Left forelimb (tissue), 1 donor: ENCODE data around the gene PDCD1.
A peak's percentile ranks its signal among the peaks of the same experiment; 100 is the strongest.

Experiments used
- DNase-seq: peaks from one replicate; pipeline ENCODE4 v3.0.0-alpha.2; 2018; ENCODE audit warnings: low spot score

PDCD1 gene

DNA sequence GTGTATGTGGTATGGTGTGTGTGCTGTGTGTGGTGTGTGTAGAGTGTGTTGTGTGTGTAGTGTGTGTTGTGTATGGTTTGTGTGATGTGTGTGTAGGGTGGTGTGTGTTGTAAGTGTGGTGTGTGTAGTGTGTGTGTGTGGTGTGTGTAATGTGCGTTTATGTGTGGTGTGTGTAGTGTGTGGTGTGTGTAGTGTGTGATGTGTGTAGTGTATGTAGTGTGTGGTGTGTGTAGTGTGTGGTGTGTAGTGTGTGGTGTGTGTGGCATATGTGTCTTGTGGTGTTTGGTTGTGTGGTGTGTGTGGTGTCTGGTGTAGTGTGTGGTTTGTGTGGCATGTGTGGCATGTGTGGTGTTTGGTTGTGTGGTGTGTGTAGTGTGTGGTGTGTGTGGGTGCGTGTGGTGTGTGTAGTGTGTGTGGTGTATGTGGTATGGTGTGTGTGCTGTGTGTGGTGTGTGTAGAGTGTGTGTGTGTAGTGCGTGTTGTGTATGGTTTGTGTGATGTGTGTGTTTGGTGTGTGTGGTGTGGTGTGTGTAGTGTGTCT lies 6.8 kb upstream of the PDCD1 start:
- no peak for DNase-seq

DNA sequence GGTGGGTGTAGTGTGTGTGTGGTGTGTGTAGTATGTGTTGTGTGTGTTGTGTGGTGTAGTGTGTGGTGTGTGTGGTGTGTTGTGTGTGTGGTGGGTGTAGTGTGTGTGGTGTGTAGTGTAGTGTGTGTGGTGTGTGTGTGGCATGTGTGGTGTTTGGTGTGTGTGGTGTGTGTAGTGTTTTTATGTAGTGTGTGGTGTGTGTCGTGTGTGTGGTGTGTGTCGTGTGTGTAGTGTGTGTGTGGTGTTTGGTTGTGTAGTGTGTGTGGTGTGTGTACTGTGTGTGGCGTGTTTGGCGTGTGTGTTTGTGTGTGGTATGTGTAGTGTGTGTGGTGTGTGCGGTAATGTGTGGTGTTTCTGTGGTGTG lies 6.1 kb upstream of the PDCD1 start:
- DNase-seq: no peak

DNA sequence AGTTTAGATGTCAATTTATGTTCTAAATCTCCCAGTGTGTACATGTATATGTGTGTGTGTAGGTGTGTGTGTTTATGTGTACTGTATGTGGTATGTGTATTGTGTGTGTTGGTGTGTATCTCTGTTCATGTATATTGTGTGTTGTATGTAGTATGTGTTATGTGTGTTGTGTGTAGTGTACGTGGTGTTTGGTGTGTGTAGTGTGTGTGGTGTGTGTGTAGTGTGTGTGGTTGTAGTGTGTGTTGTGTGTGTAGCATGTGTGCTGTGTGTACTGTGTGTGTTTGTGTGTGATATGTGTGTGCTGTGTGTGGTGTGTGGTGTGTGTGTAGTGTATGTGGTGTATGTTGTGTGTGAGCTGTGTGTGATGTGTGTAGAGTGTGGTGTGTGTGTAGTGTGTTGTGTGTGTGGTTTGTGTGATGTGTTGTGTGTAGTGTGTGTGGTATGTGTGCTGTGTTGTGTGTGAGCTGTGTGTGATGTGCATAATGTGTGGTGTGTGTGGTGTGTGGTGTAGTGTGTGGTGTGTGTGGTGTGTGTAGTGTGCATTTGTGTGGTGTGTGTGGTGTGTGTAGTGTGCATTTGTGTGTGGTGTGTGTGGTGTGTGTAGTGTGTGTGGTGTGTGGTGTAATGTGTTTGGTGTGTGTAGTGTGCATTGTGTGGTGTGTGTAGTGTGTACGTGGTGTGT lies 5.6 kb upstream of the PDCD1 start:
- no peak for DNase-seq

DNA sequence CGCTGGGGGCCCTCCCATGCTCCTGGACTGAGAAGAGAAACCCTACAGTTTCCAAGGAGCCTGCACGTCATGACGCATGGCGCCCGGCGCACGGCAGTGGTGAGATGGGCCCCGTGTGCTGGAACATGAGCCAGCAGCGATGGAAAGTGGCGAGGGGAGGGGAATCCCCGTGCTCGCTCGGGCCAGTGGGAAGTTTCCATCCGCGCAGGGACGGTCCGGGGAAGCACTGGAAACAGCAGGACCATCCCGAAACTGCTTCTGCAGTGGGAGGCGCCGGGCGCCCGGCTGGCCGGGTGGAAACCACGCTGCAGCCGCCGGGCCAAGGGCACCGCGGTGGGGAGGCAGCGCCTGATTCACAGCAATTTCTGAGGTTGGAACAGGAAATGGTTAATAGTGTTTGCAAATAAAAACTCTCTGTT lies 4.9 kb upstream of the PDCD1 start:
- no peak for DNase-seq

DNA sequence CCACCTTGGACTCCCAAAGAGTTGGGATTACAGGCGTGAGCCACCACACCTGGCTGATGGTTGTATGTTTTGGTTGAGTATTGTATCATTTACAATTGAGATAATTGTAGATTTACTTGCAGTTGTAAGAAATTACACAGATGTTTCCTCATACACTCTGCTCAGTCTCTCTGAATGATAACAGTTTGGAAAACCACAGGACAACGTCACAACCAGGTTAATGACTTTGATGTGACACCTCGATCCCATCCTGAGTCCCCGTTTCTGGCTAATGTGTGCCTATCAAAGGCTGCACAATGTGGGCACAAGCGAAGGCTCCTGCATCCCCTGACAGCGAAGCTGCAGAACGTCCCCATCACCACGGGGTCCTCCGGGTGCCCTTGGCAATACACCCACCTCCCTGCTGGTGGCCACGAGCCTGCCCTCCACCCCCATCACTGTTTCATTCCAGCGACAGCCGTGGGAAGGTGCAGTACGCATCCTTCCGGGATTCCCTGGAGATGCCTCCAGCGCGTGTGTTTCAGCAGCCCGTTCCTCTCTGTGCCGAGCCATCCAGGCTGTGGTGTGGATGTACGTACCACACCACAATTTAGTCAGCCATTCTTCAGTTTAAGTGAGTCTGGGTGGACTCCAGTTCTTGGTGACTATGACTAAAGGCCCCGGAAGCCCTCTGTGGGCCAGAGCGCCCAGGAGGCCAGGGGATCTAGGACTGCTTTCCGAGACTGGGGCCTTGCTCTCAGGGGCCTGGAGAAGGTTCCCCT lies 4.3 kb upstream of the PDCD1 start:
- no peak for DNase-seq

DNA sequence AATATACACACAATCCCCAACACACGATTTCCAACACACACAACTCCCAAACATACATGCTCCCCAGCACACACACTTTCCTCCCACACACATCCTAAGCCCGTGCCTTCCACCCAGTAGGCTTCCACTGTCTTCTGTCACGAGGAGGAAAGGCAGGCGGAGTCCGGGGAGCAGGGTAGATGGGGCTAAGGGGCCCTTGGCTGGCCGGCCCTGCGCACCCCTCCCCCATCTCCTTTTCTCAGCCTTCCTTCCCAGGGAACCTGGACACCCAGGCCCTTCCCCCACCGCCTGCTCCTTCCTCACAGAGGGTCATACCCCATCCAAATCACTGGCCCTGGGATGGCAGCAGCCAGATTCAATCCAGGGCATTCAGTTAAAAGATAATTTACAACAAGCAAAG lies 3.4 kb upstream of the PDCD1 start:
- DNase-seq: no peak

DNA sequence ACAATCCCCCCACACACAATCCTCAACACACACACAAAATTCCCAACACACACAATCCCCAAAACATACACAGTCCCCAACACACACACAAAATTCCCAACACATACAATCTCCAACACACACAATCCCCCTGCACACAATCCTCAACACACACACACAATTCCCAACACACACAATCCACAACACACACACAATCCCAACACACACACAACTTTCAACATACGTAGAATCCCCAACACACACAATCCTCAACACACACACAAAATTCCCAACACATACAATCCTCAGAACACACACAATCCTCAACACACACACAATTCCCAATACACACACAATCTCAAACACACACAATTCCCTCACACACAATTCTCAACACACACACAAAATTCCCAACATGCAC lies 2.6 kb upstream of the PDCD1 start:
- DNase-seq: no peak

DNA sequence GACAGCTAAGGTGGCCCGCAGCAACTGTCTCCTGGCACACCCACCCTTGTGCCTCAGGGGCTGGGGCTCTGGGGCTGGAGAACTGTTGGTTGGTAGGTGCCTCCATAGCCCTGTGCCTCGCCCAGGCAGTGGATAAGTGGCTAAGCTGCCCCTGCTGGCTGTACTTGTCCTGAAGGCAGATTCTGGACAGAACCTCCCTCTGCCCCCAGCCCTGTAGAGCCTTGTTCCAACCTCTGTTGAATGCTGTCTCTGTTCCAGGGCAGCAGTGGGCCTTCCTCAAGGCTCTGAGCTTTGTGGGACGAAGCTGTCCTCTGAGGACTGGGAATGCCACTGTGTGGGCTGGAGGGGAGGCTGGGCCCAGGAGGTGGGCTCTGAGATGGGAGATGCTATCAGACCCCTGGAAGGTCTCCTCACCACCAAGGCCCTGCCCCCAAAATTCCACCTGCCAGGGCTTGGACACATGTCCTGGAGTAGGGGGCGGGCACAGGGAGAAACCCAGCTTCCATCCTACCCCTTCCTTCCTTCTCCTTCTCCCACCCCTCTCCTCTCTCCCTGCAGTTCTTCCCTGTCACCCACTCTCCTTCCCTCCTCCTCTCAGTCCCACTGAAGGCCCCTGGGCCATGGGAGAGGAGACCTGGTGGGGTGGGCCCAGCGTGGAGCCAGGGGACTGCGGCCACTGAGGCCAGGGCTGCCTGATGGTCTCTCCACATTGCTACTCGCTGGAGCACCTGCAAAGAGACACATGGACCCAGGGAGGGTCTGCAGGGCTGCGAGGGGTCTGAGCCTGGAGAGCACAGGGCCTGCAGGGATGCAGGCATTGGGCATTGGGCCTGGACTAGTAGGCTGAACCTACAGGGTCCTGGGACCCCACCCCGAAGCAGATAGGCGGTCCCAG lies 1.7 kb upstream of the PDCD1 start:
- no peak for DNase-seq

DNA sequence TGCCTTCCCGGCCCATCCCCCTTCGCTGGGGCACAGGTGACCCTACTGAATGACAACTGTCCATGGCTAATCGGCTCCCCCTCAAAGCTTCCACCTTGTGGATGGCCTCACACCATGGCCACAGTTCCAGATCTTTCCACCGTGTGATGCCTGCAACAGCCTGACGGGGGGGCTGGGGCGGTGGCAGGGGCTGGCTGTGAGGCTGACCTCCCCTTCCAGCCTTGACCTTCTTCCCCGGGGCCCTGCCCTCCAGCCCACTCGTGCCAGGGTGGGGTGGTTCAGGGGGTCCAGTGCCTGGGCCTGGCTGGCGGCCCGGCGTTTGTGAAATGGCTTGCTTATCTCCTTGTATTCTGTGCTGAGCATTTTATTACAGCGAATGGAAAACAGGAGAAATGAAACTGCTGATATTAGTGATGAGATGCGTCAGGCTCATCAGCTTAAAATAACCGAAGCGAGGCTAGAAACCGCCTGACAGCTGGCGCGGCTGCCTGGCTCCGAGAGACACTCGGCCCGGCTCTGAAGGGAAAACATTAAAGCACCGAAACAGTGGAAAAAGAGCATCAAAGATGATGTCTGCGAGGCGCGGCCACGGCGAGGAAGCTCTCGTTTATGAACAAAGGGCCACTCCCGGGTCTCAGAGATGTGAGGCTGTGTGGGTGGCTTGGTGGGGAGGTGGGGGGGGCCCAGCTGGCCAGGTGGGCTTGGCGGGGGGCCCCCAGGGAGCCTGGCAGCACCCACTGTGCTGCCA lies 916 bp upstream of the PDCD1 start:
- peak; percentile 67 for DNase-seq

DNA sequence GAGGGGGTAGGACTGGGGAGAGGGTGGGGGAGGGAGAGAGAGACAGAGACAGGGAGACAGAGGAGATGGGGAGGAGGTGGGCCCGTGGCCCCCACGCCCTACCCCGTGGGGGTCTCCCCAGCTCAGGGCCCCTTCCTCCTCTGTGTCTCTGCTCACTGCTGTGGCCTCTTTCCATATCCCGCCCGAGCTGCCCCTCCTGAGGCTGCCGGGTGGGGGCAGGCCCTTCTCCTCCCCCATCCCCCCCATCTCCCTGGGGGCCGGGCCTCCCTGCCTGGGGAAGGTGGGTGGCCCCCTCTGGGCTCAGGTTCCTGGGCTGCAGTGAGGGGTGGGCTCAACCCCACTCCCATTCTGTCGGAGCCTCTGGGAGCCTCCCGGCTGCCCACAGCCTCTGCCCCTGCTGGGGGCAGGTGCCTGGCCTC lies 332 bp upstream of the PDCD1 start:
- no peak for DNase-seq

DNA sequence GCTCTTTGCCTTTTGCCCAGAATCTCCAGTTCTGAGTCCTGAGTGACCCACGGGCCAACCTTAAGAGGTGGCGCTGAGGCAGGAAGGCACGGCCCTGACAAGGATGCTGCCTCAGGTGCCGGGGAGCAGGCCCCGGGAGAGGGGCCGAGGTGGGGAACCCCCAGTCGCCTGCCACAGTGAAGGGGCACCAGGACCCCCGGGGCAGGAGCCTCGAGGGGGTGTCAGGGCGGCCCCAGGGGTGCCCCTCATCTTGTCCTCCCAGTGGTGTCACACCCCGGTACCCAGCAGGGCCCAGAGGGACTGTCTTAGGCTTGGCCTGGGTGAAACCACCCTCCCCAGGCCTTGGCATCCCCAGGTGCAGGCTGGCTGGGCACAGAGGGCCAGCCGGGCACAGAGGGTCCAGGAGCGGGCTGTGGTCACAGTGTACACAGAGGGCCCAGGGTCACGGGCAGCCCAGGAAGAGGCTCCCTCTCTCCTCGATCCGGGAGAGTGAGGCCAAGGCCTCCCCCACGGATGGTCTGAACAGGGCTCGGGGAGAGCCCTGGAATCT lies 1.0 kb downstream of the PDCD1 start:
- no peak for DNase-seq

DNA sequence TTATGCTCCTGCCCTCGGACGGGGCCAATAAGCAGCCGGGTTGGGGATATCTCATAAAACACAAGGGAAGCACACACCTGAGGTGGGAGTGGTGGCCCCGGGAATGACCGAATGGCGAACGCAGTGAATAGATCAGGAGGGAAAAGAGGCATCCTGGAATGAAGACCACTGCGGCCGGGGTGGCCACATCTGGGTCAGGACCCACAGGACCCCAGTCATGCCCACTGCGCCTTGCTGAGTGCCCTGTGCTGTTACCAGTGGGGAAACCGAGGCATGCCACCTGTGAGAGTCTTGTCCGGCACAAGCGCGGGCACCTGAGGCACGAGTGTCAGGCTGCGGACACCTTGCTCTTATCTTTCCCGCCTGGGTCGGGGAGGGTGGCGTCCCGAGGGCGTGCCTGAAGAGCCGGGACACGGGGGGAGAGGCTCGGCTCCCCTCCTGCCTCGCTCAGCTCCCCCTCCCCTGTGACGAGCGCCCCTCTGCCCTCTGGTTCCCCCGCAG lies 1.6 kb downstream of the PDCD1 start:
- no peak for DNase-seq

DNA sequence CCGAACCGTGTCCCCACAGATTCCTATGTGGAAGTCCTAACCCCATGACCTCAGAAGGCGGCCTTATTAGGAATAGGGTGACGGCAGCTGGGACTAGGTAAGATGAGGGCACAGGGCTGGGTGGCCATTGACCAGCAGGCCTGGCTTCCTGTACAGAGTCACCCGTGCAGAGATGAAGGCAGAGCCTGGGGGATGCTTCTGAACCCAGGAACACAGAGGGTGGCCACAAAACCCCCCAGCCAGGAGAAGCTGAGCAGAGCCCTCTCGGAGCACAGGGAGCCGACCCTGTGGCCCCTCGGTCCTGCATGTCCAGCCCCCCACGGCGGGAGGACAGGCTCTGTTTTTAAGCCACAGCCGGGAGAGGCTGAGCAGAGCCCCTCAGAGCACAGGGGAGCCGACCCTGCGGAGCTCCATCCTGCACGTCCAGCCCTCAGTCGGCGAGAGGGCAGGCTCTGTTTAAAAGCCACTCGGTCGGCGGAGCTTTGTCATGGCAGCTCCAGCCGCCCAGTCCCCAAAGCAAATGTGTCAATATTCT lies 2.7 kb downstream of the PDCD1 start:
- DNase-seq: no peak

DNA sequence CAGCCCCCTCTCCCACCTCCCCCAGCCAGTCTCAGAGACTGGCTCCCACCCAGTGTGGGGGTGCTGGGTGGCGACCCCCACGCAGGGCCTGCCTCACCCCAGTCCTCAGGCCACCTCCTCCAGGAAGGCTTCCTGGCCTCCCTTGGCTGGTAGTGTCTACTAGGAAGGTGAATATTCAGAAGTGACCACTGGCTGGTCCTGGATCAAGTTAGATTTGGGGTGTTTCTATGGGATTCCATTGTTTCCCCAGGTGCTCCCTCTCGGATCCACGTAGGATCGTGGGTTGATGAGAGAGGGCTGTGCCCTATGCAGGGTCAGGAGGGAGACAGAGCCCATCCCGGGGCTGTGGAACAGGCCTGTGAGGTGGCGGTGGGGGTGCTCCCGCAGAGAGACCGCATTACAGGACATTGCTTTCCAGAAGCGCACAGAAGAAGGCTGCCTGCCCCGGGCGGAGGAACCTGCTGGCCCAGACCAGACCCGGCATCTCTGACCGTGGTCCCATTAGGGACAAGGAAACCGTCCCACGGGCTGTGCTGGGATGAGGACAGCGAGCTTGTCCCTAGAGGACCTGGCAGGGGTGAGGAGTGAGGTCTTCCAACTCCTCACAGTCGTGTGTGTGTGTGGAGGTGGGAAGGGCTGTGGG lies 3.3 kb downstream of the PDCD1 start:
- DNase-seq: no peak

DNA sequence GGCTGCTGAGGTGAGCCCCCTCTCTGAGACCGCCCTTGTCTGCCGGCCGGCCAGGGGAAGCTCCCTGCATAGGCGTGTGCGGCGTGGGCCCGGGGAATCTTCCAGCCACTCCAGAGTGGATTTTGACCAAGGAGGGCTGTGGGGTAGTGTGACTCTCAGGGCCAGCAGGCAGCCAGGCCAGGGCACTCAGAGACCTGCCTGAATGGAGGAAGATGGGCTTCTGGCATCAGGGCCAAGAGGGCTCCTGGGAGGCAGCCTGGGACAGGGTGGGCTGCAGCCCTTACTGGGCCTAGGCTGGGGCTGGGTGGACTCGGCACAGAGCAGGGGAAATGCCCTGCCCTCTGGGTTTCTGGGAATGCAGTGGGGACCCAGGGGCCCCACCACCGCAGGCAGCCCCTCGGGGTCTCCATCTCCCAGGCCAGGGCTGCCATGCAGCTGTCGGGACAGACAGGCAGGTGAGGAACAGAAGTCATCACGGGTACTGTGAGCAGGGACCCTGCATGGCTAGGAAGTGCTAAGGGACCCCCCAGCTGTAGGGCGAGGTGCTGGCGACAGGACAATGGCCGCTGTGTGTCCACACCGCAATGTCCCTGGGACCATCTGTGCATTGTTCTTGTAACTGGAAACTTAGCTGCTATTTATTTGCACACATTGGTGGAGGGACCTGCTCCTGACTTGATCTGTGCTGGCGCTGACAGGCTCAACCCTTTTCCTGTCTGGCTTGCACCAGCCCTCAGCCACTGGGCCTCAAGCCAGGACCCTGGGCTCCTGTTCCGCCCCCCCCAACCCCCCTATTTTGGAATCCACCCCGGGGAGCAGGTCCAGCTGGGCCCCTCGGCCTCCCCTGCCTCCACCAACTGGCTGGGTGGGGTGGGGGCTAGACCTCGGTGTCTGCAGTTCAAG lies 4.1 kb downstream of the PDCD1 start:
- DNase-seq: peak; percentile 60

DNA sequence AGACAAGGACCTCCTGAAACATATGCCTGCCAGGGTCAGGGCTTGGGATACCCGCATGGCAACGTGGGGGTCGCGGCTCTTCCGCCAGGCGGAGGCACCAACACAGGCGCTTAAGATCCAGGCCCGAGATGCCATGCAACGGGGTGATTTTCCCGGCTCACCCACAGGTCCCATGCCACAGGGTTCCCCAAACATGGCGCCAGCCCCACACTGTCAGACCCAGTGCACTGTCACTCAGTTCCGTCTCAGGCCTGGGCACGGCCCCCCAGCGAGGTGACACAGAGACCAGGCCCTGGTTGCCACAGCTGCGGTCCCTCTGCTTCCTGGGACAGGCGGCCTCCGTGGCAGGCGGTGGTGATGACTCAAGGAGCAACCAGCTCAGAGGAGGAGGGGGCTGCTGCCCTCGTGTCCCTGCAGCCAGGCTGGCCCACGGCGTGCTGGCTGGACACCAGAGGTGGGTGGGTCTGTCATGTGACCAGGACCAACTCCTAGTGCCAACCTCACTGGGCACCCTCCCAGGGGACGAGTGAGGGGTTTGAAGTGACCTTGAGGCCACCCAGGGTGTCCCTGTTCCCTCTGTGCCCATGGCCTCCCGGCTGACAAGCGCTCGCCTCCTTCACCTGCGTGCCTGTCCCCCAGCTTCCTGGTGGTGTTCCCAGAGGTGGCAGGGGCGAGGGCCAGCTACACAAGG lies 4.9 kb downstream of the PDCD1 start:
- DNase-seq: peak; percentile 58

DNA sequence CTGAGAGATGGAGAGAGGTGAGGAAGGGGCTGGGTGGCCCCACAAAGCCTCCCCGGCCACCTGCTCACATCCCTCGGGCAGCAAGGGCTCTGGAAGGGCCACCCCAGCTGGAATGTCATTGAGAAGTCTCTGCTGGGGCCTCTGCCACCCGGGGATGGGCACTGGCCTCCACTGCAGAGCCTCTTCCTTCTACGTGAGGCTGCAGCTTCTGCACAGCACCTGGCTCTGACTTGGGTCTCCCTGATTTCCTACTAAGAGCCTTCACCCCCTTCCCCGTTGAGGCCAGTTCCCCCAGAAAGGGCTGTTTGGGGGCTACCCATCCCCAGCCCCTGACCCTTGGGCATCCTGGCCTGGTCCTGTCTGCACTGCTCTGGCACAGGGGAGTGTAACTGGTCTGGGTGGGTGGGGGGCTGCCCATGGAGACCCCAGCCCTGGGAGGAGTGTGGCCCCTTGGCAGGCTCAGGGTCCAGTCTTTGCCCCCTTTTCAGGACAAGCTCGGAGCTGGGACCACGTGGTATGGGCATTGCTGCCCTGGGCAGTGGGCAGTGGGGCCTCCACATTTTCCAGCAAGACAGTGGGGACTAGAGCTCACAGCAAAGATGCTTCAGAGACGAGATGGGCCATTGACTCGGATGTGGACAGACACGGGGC lies 5.6 kb downstream of the PDCD1 start:
- peak; percentile 62 for DNase-seq
